ENCODE measurements around the gene EDIL3. TPM values are rescaled to one million over a fixed set of nuclear protein-coding genes. Genes with fewer than 3 reads are reported as not detected.

The EDIL3 gene
- total and polyA plus RNA-seq, 2 donors (not counting 1 experiment from before 2014, with no cell fraction given), result 12.1 to 149 TPM

GRCh38 chr5:84378961-84379360 lies 5.7 kb downstream of the EDIL3 start:
- Histone ChIP-seq H3K9ac (ENCODE audit: insufficient read depth, low read length) (no peak overlapping the region), H3K9me3 (ENCODE audit: control insufficient read depth, insufficient read depth, low read depth, low read length) (no peaks in the 10 kb centered on the region), H3K79me2 (ENCODE audit: control insufficient read depth, insufficient read depth, low read length) (peaks cover 5% of the 10 kb centered on the region), H4K20me1 (ENCODE audit: control insufficient read depth, extremely low read depth, insufficient read depth, low read length) (no peaks in the 10 kb centered on the region), H3K36me3 (ENCODE audit: control insufficient read depth, insufficient read depth, low read length) (no peaks in the 10 kb centered on the region), H3K4me3 (replicated peaks in 1 of 4; ENCODE audit: control extremely low read depth in 1 of 4, insufficient read depth in 1 of 4, low read depth in 3 of 4, low read length in 4 of 4) (no peak overlapping the region), H3K27ac (ENCODE audit: insufficient read depth, low read length) (no peak overlapping the region), H3K27me3 (ENCODE audit: control insufficient read depth, insufficient read depth, low read length) (peaks cover 3% of the 10 kb centered on the region), H3K4me1 (ENCODE audit: control insufficient read depth, extremely low read depth, insufficient read depth, low read length) (no peaks in the 10 kb centered on the region), H3K4me2 (ENCODE audit: extremely low read depth, insufficient read depth, low read length) (no peak overlapping the region), H2AFZ (ENCODE audit: low read length) (no peak overlapping the region)
- DNase-seq (ENCODE audit: low read depth in 2 of 2), result peak; percentile 75 to 90
- TF ChIP-seq CTCF (conservative IDR thresholded peaks at IDR 0.05 in 1 of 2, IDR thresholded peaks at IDR 0.05 in 1 of 2; ENCODE audit: low read depth in 1 of 2, low read length in 2 of 2) (no peak), EZH2 (IDR thresholded peaks at IDR 0.05; ENCODE audit: low read length, missing control alignments) (no peak)

GRCh38 chr5:84378420-84378819 lies 6.3 kb downstream of the EDIL3 start:
- Histone ChIP-seq H3K27me3 (ENCODE audit: control insufficient read depth, insufficient read depth, low read length) (peaks cover under 1% of the 10 kb centered on the region), H3K9ac (ENCODE audit: insufficient read depth, low read length) (no peak overlapping the region), H2AFZ (ENCODE audit: low read length) (no peak overlapping the region), H4K20me1 (ENCODE audit: control insufficient read depth, extremely low read depth, insufficient read depth, low read length) (no peaks in the 10 kb centered on the region), H3K27ac (ENCODE audit: insufficient read depth, low read length) (no peak overlapping the region), H3K4me3 (replicated peaks in 1 of 4; ENCODE audit: control extremely low read depth in 1 of 4, insufficient read depth in 1 of 4, low read depth in 3 of 4, low read length in 4 of 4) (no peak overlapping the region), H3K4me2 (ENCODE audit: extremely low read depth, insufficient read depth, low read length) (no peak overlapping the region), H3K79me2 (ENCODE audit: control insufficient read depth, insufficient read depth, low read length) (peaks cover 3% of the 10 kb centered on the region), H3K36me3 (ENCODE audit: control insufficient read depth, insufficient read depth, low read length) (no peaks in the 10 kb centered on the region), H3K9me3 (ENCODE audit: control insufficient read depth, insufficient read depth, low read depth, low read length) (no peaks in the 10 kb centered on the region), H3K4me1 (ENCODE audit: control insufficient read depth, extremely low read depth, insufficient read depth, low read length) (no peaks in the 10 kb centered on the region)
- TF ChIP-seq CTCF (conservative IDR thresholded peaks at IDR 0.05 in 1 of 2, IDR thresholded peaks at IDR 0.05 in 1 of 2; ENCODE audit: low read depth in 1 of 2, low read length in 2 of 2) (no peak), EZH2 (IDR thresholded peaks at IDR 0.05; ENCODE audit: low read length, missing control alignments) (no peak)
- DNase-seq (ENCODE audit: low read depth in 2 of 2), result peak; percentile 70 to 98

GRCh38 chr5:84376346-84376745 lies 8.3 kb downstream of the EDIL3 start:
- H2AFZ ChIP-seq (ENCODE audit: low read length), result no peak overlapping the region
- no peaks in the 10 kb centered on the region for H3K4me1 ChIP-seq (ENCODE audit: control insufficient read depth, extremely low read depth, insufficient read depth, low read length)
- no peak overlapping the region for H3K27ac ChIP-seq (ENCODE audit: insufficient read depth, low read length)
- no peaks in the 10 kb centered on the region for H3K9me3 ChIP-seq (ENCODE audit: control insufficient read depth, insufficient read depth, low read depth, low read length)
- H3K27me3 ChIP-seq (ENCODE audit: control insufficient read depth, insufficient read depth, low read length), result no peaks in the 10 kb centered on the region
- TF ChIP-seq CTCF (conservative IDR thresholded peaks at IDR 0.05 in 1 of 2, IDR thresholded peaks at IDR 0.05 in 1 of 2; ENCODE audit: low read depth in 1 of 2, low read length in 2 of 2) (no peak), EZH2 (IDR thresholded peaks at IDR 0.05; ENCODE audit: low read length, missing control alignments) (no peak)
- no peaks in the 10 kb centered on the region for H3K36me3 ChIP-seq (ENCODE audit: control insufficient read depth, insufficient read depth, low read length)
- H3K9ac ChIP-seq (ENCODE audit: insufficient read depth, low read length), result no peak overlapping the region
- no peak overlapping the region for H3K4me2 ChIP-seq (ENCODE audit: extremely low read depth, insufficient read depth, low read length)
- DNase-seq (ENCODE audit: low read depth in 2 of 2), result no peak
- H4K20me1 ChIP-seq (ENCODE audit: control insufficient read depth, extremely low read depth, insufficient read depth, low read length), result no peaks in the 10 kb centered on the region
- no peak overlapping the region for H3K4me3 ChIP-seq (replicated peaks in 1 of 4; ENCODE audit: control extremely low read depth in 1 of 4, insufficient read depth in 1 of 4, low read depth in 3 of 4, low read length in 4 of 4)
- H3K79me2 ChIP-seq (ENCODE audit: control insufficient read depth, insufficient read depth, low read length), result no peaks in the 10 kb centered on the region

All from fibroblast of lung (primary cell).